ENCODE measurements around the gene MKKS. TPM values are rescaled to one million over a fixed set of nuclear protein-coding genes. Genes with fewer than 3 reads are reported as not detected.
A peak's percentile ranks its signal among the peaks of the same experiment; 100 is the strongest.

The MKKS gene
- total and polyA plus RNA-seq, 2 of the 13 experiments (the other 11 are each of a cell fraction or from before 2014, with no cell fraction given) = 26.7 to 34.5 TPM

- TF ChIP-seq, protein P1, sequence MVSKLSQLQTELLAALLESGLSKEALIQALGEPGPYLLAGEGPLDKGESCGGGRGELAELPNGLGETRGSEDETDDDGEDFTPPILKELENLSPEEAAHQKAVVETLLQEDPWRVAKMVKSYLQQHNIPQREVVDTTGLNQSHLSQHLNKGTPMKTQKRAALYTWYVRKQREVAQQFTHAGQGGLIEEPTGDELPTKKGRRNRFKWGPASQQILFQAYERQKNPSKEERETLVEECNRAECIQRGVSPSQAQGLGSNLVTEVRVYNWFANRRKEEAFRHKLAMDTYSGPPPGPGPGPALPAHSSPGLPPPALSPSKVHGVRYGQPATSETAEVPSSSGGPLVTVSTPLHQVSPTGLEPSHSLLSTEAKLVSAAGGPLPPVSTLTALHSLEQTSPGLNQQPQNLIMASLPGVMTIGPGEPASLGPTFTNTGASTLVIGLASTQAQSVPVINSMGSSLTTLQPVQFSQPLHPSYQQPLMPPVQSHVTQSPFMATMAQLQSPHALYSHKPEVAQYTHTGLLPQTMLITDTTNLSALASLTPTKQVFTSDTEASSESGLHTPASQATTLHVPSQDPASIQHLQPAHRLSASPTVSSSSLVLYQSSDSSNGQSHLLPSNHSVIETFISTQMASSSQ (IDR thresholded peaks at IDR 0.05; ENCODE audit: low read depth) = no peak
- TF ChIP-seq, protein P1 (CRISPR knock-in tag; IDR thresholded peaks at IDR 0.05; ENCODE audit: borderline replicate concordance) = no peak
- TF ChIP-seq KDM3A (CRISPR knock-in tag; IDR thresholded peaks at IDR 0.05; ENCODE audit: low read depth) = no peak
- no peak for TF ChIP-seq SMAD3 (CRISPR knock-in tag; IDR thresholded peaks at IDR 0.05)
- TF ChIP-seq PPARG (CRISPR knock-in tag; conservative IDR thresholded peaks at IDR 0.05) = no peak
Observed at GRCh38 chr20:10423735-10424134, 10.3 kb downstream of the MKKS start (continued).

DNA sequence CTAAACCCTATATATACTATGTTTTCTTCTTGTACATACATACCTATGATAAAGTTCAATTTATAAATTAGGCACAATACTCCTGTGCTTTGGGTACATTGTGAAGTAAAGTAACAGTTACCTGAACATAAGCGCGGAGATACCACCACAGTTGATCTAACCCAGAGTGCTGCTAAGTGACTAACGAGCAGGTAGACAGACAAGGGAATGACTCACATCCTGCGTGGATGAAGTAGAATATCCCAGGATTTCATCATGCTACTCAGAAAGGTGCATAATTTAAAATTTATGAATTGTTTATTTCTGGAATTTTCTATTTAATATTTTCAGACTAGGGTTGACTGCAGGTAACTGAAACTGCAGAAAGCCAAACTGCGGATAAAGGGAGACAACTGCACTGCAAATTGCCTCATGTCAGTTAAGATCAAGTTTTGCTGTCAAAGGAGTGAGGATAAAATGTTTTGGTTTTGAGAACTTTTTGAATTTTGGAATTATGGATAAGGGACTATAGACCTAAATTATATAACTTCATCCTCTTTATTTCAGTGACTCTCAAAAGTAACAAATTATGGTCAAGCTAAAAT is 14.4 kb downstream of the MKKS start:
- ATAC-seq (no peak), DNase-seq (ENCODE audit: low spot score) (no peak), FAIRE-seq (no peak)
- no peak overlapping the region for H3K4me3 ChIP-seq (replicated peaks in 1 of 3; ENCODE audit: insufficient read depth in 1 of 3, low read depth in 2 of 3, low read length in 3 of 3)
- ChIA-PET POLR2A (no interaction called here), CTCF (ENCODE audit: low intra/inter-chr PET ratio, low total read pairs) (no interaction called here)
- peaks cover 10% of the 10 kb centered on the region for H3K4me1 ChIP-seq (ENCODE audit: insufficient read depth, low read length)
- WGBS (ENCODE audit: low lambda C conversion rate) = 96% methylated on average over 5 of the region's 5 CpGs
- H3K9ac ChIP-seq (ENCODE audit: insufficient read depth, low read depth, low read length) = no peak overlapping the region
- no peaks in the 10 kb centered on the region for H3K9me3 ChIP-seq (ENCODE audit: low read length)
- intact Hi-C loops (cut with micrococcal nuclease; ENCODE audit: unreplicated experiment) (no loop called here), in situ Hi-C loops (cut with HindIII; ENCODE audit: extremely low pct_ligation_motif_present, low pct_unique_long_range_greater_than_20kb) (loop anchor here (10.0 kb wide), 3 partner anchors 55 to 805 kb away; no protein-coding TSS in a partner anchor)
- no peak overlapping the region for H3K27ac ChIP-seq (ENCODE audit: extremely low read length, insufficient read depth, low read length)
- H3K27me3 ChIP-seq (ENCODE audit: control insufficient read depth in 1 of 2, insufficient read depth in 2 of 2, low read length in 2 of 2) = no peaks in the 10 kb centered on the region
- no peak overlapping the region for H3K4me2 ChIP-seq (ENCODE audit: low read depth, low read length)
- H3K36me3 ChIP-seq (replicated peaks in 1 of 2; ENCODE audit: control insufficient read depth in 1 of 2, insufficient read depth in 2 of 2, low read length in 2 of 2) = peaks cover 22 to 56% of the 10 kb centered on the region in 2 experiments
- peaks cover 48% of the 10 kb centered on the region for H3K79me2 ChIP-seq (ENCODE audit: insufficient read depth, low read length)
- H4K20me1 ChIP-seq (ENCODE audit: insufficient read depth, low read length) = no peaks in the 10 kb centered on the region
- H2AFZ ChIP-seq (ENCODE audit: low read length) = no peak overlapping the region
- BruUV-seq (replicated peaks) = no TSS peak
- TF ChIP-seq RBM22 (optimal IDR thresholded peaks at IDR 0.05; ENCODE audit: low read length) (peak; percentile 18), ZFP1 (CRISPR knock-in tag; IDR thresholded peaks at IDR 0.05) (no peak), GATAD2A (CRISPR knock-in tag; IDR thresholded peaks at IDR 0.05) (0 out of 2 replicates have a peak, but pooled peaks have one; percentile 18), FOSL2 (CRISPR knock-in tag; IDR thresholded peaks at IDR 0.05) (peak; percentile 85), ATF1 (CRISPR knock-in tag; IDR thresholded peaks at IDR 0.05) (no peak), POLR2AphosphoS5 (IDR thresholded peaks at IDR 0.05; ENCODE audit: low read depth, low read length) (0 out of 2 replicates have a peak, but pooled peaks have one; percentile 21), SNAPC4 (CRISPR knock-in tag; IDR thresholded peaks at IDR 0.05) (no peak)
- TF ChIP-seq, protein P2, sequence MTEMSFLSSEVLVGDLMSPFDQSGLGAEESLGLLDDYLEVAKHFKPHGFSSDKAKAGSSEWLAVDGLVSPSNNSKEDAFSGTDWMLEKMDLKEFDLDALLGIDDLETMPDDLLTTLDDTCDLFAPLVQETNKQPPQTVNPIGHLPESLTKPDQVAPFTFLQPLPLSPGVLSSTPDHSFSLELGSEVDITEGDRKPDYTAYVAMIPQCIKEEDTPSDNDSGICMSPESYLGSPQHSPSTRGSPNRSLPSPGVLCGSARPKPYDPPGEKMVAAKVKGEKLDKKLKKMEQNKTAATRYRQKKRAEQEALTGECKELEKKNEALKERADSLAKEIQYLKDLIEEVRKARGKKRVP (CRISPR knock-in tag; IDR thresholded peaks at IDR 0.05) = peak in 1 of 2 experiments; percentile 88; a peak in 2 of 4 replicates

Measured in HepG2 (cell line).